Ishikawa (cell line): ENCODE measurements around the gene MRPL17.

ENCODE experiments used
- CEBPB ChIP-seq: IDR thresholded peaks from 2 replicates; pipeline ENCODE4 v1.6.1; 2012
- CREB1 ChIP-seq: IDR thresholded peaks from 2 replicates; pipeline ENCODE4 v1.6.1; 2012; ENCODE audit warnings: low read depth
- EGR1 ChIP-seq: IDR thresholded peaks from 2 replicates; pipeline ENCODE4 v1.6.1; 2012
- EP300 ChIP-seq: IDR thresholded peaks from 2 replicates; pipeline ENCODE4 v1.6.1; 2012; ENCODE audit warnings: borderline replicate concordance
- FOXM1 ChIP-seq: IDR thresholded peaks from 2 replicates; pipeline ENCODE4 v1.6.1; 2012; ENCODE audit warnings: low read depth, borderline replicate concordance
- MAX ChIP-seq: IDR thresholded peaks from 2 replicates; pipeline ENCODE4 v1.6.1; 2012
- NFIC ChIP-seq: IDR thresholded peaks from 2 replicates; pipeline ENCODE4 v1.6.1; 2012
- RAD21 ChIP-seq: IDR thresholded peaks from 2 replicates; pipeline ENCODE4 v1.6.1; 2012; ENCODE audit warnings: low read depth
- REST ChIP-seq: IDR thresholded peaks from 2 replicates; pipeline ENCODE4 v1.6.1; 2012; ENCODE audit warnings: low read depth, mild to moderate bottlenecking
- TAF1 ChIP-seq: IDR thresholded peaks from 2 replicates; pipeline ENCODE4 v1.6.1; 2012; ENCODE audit warnings: low read depth, mild to moderate bottlenecking
- TCF12 ChIP-seq: IDR thresholded peaks from 2 replicates; pipeline ENCODE4 v1.6.1; 2012; ENCODE audit warnings: low read depth
- TEAD4 ChIP-seq: IDR thresholded peaks from 2 replicates; pipeline ENCODE4 v1.6.1; 2012
- USF1 ChIP-seq: IDR thresholded peaks from 2 replicates; pipeline ENCODE4 v1.6.1; 2012
- YY1 ChIP-seq: IDR thresholded peaks from 2 replicates; pipeline ENCODE4 v1.6.1; 2012; ENCODE audit warnings: low read depth
- ZBTB7A ChIP-seq: IDR thresholded peaks from 2 replicates; pipeline ENCODE4 v1.6.1; 2012; ENCODE audit warnings: low read depth

The MRPL17 gene

GRCh38 chr11:6674862-6675261, 8.3 kb downstream of the MRPL17 start:
- TF ChIP-seq CREB1 (no peak), NFIC (no peak), TCF12 (no peak), YY1 (no peak), CEBPB (no peak), RAD21 (no peak), TEAD4 (no peak), MAX (no peak), EGR1 (no peak), USF1 (no peak), EP300 (no peak), REST (no peak), FOXM1 (no peak), ZBTB7A (no peak), TAF1 (no peak)

GRCh38 chr11:6674219-6674597, 8.9 kb downstream of the MRPL17 start:
- TF ChIP-seq ZBTB7A (no peak), USF1 (no peak), YY1 (no peak), FOXM1 (no peak), TAF1 (no peak), EP300 (no peak), TCF12 (no peak), EGR1 (no peak), CEBPB (no peak), RAD21 (no peak), REST (no peak), MAX (no peak), CREB1 (no peak)

GRCh38 chr11:6673523-6674218, 9.5 kb downstream of the MRPL17 start:
- no peak for TF ChIP-seq REST
- no peak for TF ChIP-seq TCF12
- no peak for TF ChIP-seq EGR1
- no peak for TF ChIP-seq TAF1
- no peak for TF ChIP-seq USF1
- TF ChIP-seq EP300, result no peak
- no peak for TF ChIP-seq TEAD4
- TF ChIP-seq CEBPB, result no peak
- no peak for TF ChIP-seq ZBTB7A
- TF ChIP-seq RAD21, result no peak
- no peak for TF ChIP-seq FOXM1

- no peak for TF ChIP-seq USF1
- TF ChIP-seq EGR1, result no peak
- TF ChIP-seq NFIC, result no peak
- TF ChIP-seq ZBTB7A, result no peak
- no peak for TF ChIP-seq CEBPB
- no peak for TF ChIP-seq TAF1
- no peak for TF ChIP-seq EP300
- no peak for TF ChIP-seq TEAD4
Observed at GRCh38 chr11:6671991-6672390, 11.1 kb downstream of the MRPL17 start.
